ENCODE results near the gene THSD4.

GRCh38 chr15:71628988-71629770 lies 513.9 kb downstream of the THSD4 start:
- no peak for TF ChIP-seq CTCF (conservative IDR thresholded peaks at IDR 0.05; ENCODE audit: low read depth, low read length)
- no peak for TF ChIP-seq EZH2 (IDR thresholded peaks at IDR 0.05; ENCODE audit: low read length, unreplicated experiment)
- no peak for TF ChIP-seq EZH2phosphoT487 (IDR thresholded peaks at IDR 0.05; ENCODE audit: borderline replicate concordance, low read length)
